Peyer's patch (tissue), 4 donors: ENCODE measurements around the gene CDC34.

Experiments used
- CTCF ChIP-seq, 6 experiments: fragments of 450-650 bp in 4 of 6; fragments of 200-600 bp in 2 of 6; sonication (generic) in 1 of 6; IDR thresholded peaks; one replicate each; pipeline ENCODE4 v1.5.1; 2017 to 2019; ENCODE audit warnings: antibody characterized with exemption in 6 of 6, mild to moderate bottlenecking in 3 of 6, moderate library complexity in 1 of 6
- POLR2A ChIP-seq, 2 donors: fragments of 450-650 bp; IDR thresholded peaks; one replicate each; pipeline ENCODE4 v1.5.1; 2017; ENCODE audit warnings: antibody characterized with exemption in 2 of 2, mild to moderate bottlenecking in 2 of 2, moderate library complexity in 2 of 2

- no peak for TF ChIP-seq CTCF (IDR thresholded peaks at IDR 0.05)
- TF ChIP-seq POLR2A (IDR thresholded peaks at IDR 0.05), result no peak
Observed at GRCh38 chr19:525857-526419, 5.6 kb upstream of the CDC34 start.
